H1 (cell line): ENCODE data around the gene KLHL29. TPM values are rescaled to one million over a fixed set of nuclear protein-coding genes. Genes with fewer than 3 reads are reported as not detected.

Source experiments
- CTCF ChIA-PET: fragments of 300-600 bp; sonication (Branson Sonifier 250); formaldehyde crosslinking; loops from one replicate; lab custom pipeline; 2021; ENCODE audit not compliant: partially characterized antibody; lab: Charles Lee
- POLR2A ChIA-PET: fragments of 300-600 bp; sonication (Branson Sonifier 250); formaldehyde crosslinking; loops from one replicate; lab custom pipeline; 2021; ENCODE audit warnings: inconsistent platforms; ENCODE audit not compliant: partially characterized antibody; lab: Charles Lee
- DNase-seq, 2 experiments: peaks; one replicate each; pipeline versions ENCODE4 v3.0.0 to v3.0.0-alpha.2; 2010 to 2022; ENCODE audit warnings: low spot score in 2 of 2, low read depth in 1 of 2, mixed read lengths in 1 of 2
- FAIRE-seq: peaks from 2 replicates; lab custom pipeline; 2011; peaks lifted over from hg19 to GRCh38; lab: Jason Lieb, UNC
- H2AFZ ChIP-seq: 2 replicates; pipeline ENCODE4 v1.8.1; 2012; ENCODE audit warnings: low read length, inconsistent platforms
- H2AK5ac ChIP-seq: 2 replicates; pipeline ENCODE4 v1.6.1; 2013; ENCODE audit warnings: low read depth, low read length
- H2BK120ac ChIP-seq: replicated peaks from 2 replicates; pipeline ENCODE3; 2013; ENCODE audit warnings: low read depth, low read length, inconsistent platforms
- H2BK12ac ChIP-seq: 2 replicates; pipeline ENCODE4 v1.6.1; 2013; ENCODE audit warnings: low read depth, low read length
- H2BK15ac ChIP-seq: 2 replicates; pipeline ENCODE4 v1.6.1; 2013; ENCODE audit warnings: low read length
- H2BK20ac ChIP-seq: 2 replicates; pipeline ENCODE4 v1.6.1; 2013; ENCODE audit warnings: low read length
- H2BK5ac ChIP-seq: 2 replicates; pipeline ENCODE4 v1.6.1; 2013; ENCODE audit warnings: low read depth, low read length
- H3K14ac ChIP-seq: 2 replicates; pipeline ENCODE4 v1.6.1; 2013; ENCODE audit warnings: inconsistent platforms; ENCODE audit not compliant: insufficient read length
- H3K18ac ChIP-seq: 2 replicates; pipeline ENCODE4 v1.6.1; 2013; ENCODE audit warnings: low read length; ENCODE audit errors: extremely low read depth
- H3K23ac ChIP-seq: 2 replicates; pipeline ENCODE4 v1.6.1; 2013; ENCODE audit warnings: inconsistent platforms; ENCODE audit not compliant: insufficient read length
- H3K23me2 ChIP-seq: 2 replicates; pipeline ENCODE4 v1.6.1; 2013; ENCODE audit warnings: low read depth, low read length
- H3K27ac ChIP-seq: 2 replicates; pipeline ENCODE4 v1.6.1; 2011; ENCODE audit warnings: low read depth, low read length, inconsistent platforms
- H3K27me3 ChIP-seq, 4 experiments: replicated peaks in 1 of 4; 1 replicate in 1 of 4; 2 replicates in 3 of 4; pipeline versions ENCODE4 v1.6.1 to v1.8.1; 2011 to 2013; ENCODE audit warnings: low read length in 3 of 4, mild to moderate bottlenecking in 3 of 4, inconsistent platforms in 2 of 4, mixed read lengths in 2 of 4, moderate library complexity in 1 of 4; ENCODE audit not compliant: control insufficient read depth in 3 of 4, insufficient read depth in 3 of 4; ENCODE audit errors: extremely low read depth in 1 of 4
- H3K36me3 ChIP-seq, 4 experiments: 2 replicates each; pipeline versions ENCODE4 v1.6.1 to v1.8.1; 2011 to 2013; ENCODE audit warnings: mild to moderate bottlenecking in 4 of 4, low read length in 3 of 4, moderate library complexity in 2 of 4, control low read depth in 1 of 4, inconsistent platforms in 1 of 4; ENCODE audit not compliant: insufficient read depth in 4 of 4, control insufficient read depth in 2 of 4
- H3K4ac ChIP-seq: replicated peaks from 2 replicates; pipeline ENCODE3; 2013; ENCODE audit warnings: low read length, low read depth, mixed read lengths, inconsistent platforms; ENCODE audit not compliant: insufficient read length
- H3K4me1 ChIP-seq, 4 experiments: replicated peaks in 1 of 4; 1 replicate in 1 of 4; 2 replicates in 3 of 4; pipeline versions ENCODE4 v1.6.1 to v1.8.1; 2011 to 2013; ENCODE audit warnings: low read length in 3 of 4, inconsistent platforms in 2 of 4, mixed read lengths in 1 of 4; ENCODE audit not compliant: insufficient read depth in 4 of 4, control insufficient read depth in 3 of 4
- H3K4me2 ChIP-seq, 2 experiments: 2 replicates each; pipeline versions ENCODE4 v1.6.1 to v1.8.1; 2011 to 2013; ENCODE audit warnings: low read depth in 2 of 2, low read length in 2 of 2, control low read depth in 1 of 2, inconsistent platforms in 1 of 2, mild to moderate bottlenecking in 1 of 2; ENCODE audit not compliant: insufficient read depth in 1 of 2
- H3K4me3 ChIP-seq, 4 experiments: fragments of 200-600, 300-600 bp in 1 of 4; sonication (generic), shearing (Covaris generic), sonication (Bioruptor Twin) in 1 of 4; 2 replicates each; pipeline versions ENCODE4 v1.5.1 to v1.8.1; 2011 to 2016; ENCODE audit warnings: low read length in 4 of 4, low read depth in 3 of 4, control low read depth in 2 of 4, inconsistent platforms in 2 of 4, mild to moderate bottlenecking in 2 of 4, mixed read lengths in 1 of 4, moderate library complexity in 1 of 4; ENCODE audit not compliant: insufficient read depth in 2 of 4; ENCODE audit errors: extremely low read depth in 1 of 4
- H3K56ac ChIP-seq: replicated peaks from 2 replicates; pipeline ENCODE3; 2013; ENCODE audit warnings: low read depth, mild to moderate bottlenecking, mixed read lengths, low read length, inconsistent platforms; ENCODE audit not compliant: insufficient read length
- H3K79me1 ChIP-seq: 2 replicates; pipeline ENCODE4 v1.6.1; 2013; ENCODE audit warnings: low read depth, low read length, control low read depth
- H3K79me2 ChIP-seq, 2 experiments: 2 replicates each; pipeline versions ENCODE4 v1.6.1 to v1.8.1; 2012 to 2013; ENCODE audit warnings: low read length in 2 of 2, mild to moderate bottlenecking in 2 of 2, inconsistent platforms in 1 of 2; ENCODE audit not compliant: insufficient read depth in 2 of 2, control insufficient read depth in 1 of 2
- H3K9ac ChIP-seq, 4 experiments: replicated peaks in 1 of 4; 1 replicate in 1 of 4; 2 replicates in 3 of 4; pipeline versions ENCODE4 v1.6.1 to v1.8.1; 2011 to 2013; ENCODE audit warnings: low read depth in 3 of 4, low read length in 3 of 4, control low read depth in 2 of 4, mild to moderate bottlenecking in 2 of 4, moderate library complexity in 2 of 4, inconsistent platforms in 1 of 4; ENCODE audit errors: extremely low read depth in 1 of 4
- H3K9me3 ChIP-seq, 2 experiments: 2 replicates each; pipeline versions ENCODE4 v1.6.1 to v1.8.1; 2012 to 2013; ENCODE audit warnings: mild to moderate bottlenecking in 2 of 2, moderate library complexity in 2 of 2, control low read depth in 1 of 2, inconsistent platforms in 1 of 2, low read depth in 1 of 2, low read length in 1 of 2, mixed read lengths in 1 of 2; ENCODE audit not compliant: insufficient read depth in 2 of 2
- H4K20me1 ChIP-seq, 2 experiments: replicated peaks in 1 of 2; 2 replicates each; pipeline versions ENCODE3 to v1.8.1; 2011 to 2013; ENCODE audit warnings: inconsistent platforms in 2 of 2, low read length in 2 of 2, mild to moderate bottlenecking in 1 of 2; ENCODE audit not compliant: insufficient read depth in 2 of 2, control insufficient read depth in 1 of 2
- H4K5ac ChIP-seq: 2 replicates; pipeline ENCODE4 v1.6.1; 2013; ENCODE audit warnings: low read length, low read depth, mixed read lengths, inconsistent platforms; ENCODE audit not compliant: insufficient read length
- H4K8ac ChIP-seq: 2 replicates; pipeline ENCODE4 v1.8.0; 2013; ENCODE audit warnings: mild to moderate bottlenecking, moderate library complexity, low read length, inconsistent platforms; ENCODE audit not compliant: insufficient read depth; ENCODE audit errors: extremely low read depth
- H4K91ac ChIP-seq: replicated peaks from 2 replicates; pipeline ENCODE3; 2013; ENCODE audit warnings: low read length, mixed read lengths, inconsistent platforms; ENCODE audit not compliant: insufficient read length
- CHD1 ChIP-seq: IDR thresholded peaks from 2 replicates; pipeline ENCODE4 v1.6.1; 2012; ENCODE audit warnings: low read depth, low read length, improper control_type of control experiment
- HDAC2 ChIP-seq, 2 experiments: fragments of 300-600 bp in 1 of 2; sonication (generic) in 1 of 2; IDR thresholded peaks; 2 replicates each; pipeline ENCODE4 v1.6.1; 2011 to 2012; ENCODE audit warnings: low read depth in 2 of 2, low read length in 2 of 2, mild to moderate bottlenecking in 2 of 2, moderate library complexity in 2 of 2, borderline replicate concordance in 1 of 2, inconsistent platforms in 1 of 2
- JUND ChIP-seq: IDR thresholded peaks from 2 replicates; pipeline ENCODE4 v1.6.1; 2011; ENCODE audit warnings: mild to moderate bottlenecking, improper control_type of control experiment, low read length
- RBBP5 ChIP-seq: IDR thresholded peaks from 2 replicates; pipeline ENCODE4 v1.7.1; 2012; ENCODE audit warnings: low read depth, mild to moderate bottlenecking, inconsistent platforms, low read length, moderate library complexity, borderline replicate concordance
- SAP30 ChIP-seq: fragments of 300-600 bp; sonication (generic); IDR thresholded peaks from 2 replicates; pipeline ENCODE4 v1.7.1; 2012; ENCODE audit warnings: low read length, moderate library complexity, mild to moderate bottlenecking, inconsistent platforms; ENCODE audit not compliant: insufficient read depth, insufficient replicate concordance
- WGBS, 2 experiments: shearing (Covaris generic) in 1 of 2; methylation state at CpG; one replicate each; pipeline versions ENCODE4 v1.1.6 to v1.1.7; 2013 to 2015; ENCODE audit warnings: low lambda C conversion rate in 2 of 2, mixed read lengths in 2 of 2, inconsistent platforms in 1 of 2, low coverage in 1 of 2, missing lambda C conversion rate in 1 of 2; ENCODE audit not compliant: insufficient replicate concordance in 2 of 2, insufficient coverage in 1 of 2, insufficient read length in 1 of 2; ENCODE audit errors: extremely low coverage in 1 of 2, missing lambda C conversion rate in 1 of 2; 5-methylcytosine and 5-hydroxymethylcytosine counted together
- polyA plus RNA-seq, 7 experiments: library from polyadenylated mRNA; depleted of rRNA in 3 of 7; stranded (reverse) in 5 of 7; unstranded in 2 of 7; fragments of >200 nt in 5 of 7; fragments of 200-250 nt in 2 of 7; gene quantifications; 1 replicate in 5 of 7; 2 replicates in 1 of 7; 4 replicates in 1 of 7; pipeline versions ENCODE4 v1.2.1 to v1.2.3, GENCODE V29; 2011 to 2013; ENCODE audit warnings: missing spikeins in 2 of 7, mixed read lengths in 2 of 7
- total RNA-seq: library from RNA; stranded (reverse); fragmentation: NEBNext Ultra II Directional; extraction: Animal tissue kit (Norgen Biotek cat#: 25700); gene quantifications from 2 replicates; pipeline ENCODE4 v1.2.1, GENCODE V29; 2021

The KLHL29 gene
- total and polyA plus RNA-seq, 2 of the 8 experiments (the other 6 are each of a cell fraction or from before 2014, with no cell fraction given) = 1.1 to 4.7 TPM

GRCh38 chr2:23410596-23410995, 25.6 kb downstream of the KLHL29 start:
- H3K4me2 ChIP-seq = no peak overlapping the region

More at GRCh38 chr2:23410596-23410995, 25.6 kb downstream of the KLHL29 start:
- Histone ChIP-seq H3K23me2 (peaks cover 2% of the 10 kb centered on the region; the same call in 1 of the 2 replicates), H3K23ac (no peak overlapping the region), H2BK120ac (no peak overlapping the region), H3K9ac (no peak overlapping the region), H3K56ac (no peak overlapping the region), H2AFZ (no peak overlapping the region), H2BK15ac (no peak overlapping the region), H3K36me3 (no peaks in the 10 kb centered on the region), H3K79me1 (no peaks in the 10 kb centered on the region), H2BK5ac (no peak overlapping the region), H3K27ac (no peak overlapping the region), H4K5ac (no peak overlapping the region), H3K4ac (no peak overlapping the region), H4K20me1 (no peaks in the 10 kb centered on the region), H4K91ac (no peak overlapping the region), H3K27me3 (no peaks in the 10 kb centered on the region), H3K4me3 (no peak overlapping the region), H3K79me2 (no peaks in the 10 kb centered on the region), H4K8ac (no peak overlapping the region), H2BK20ac (no peak overlapping the region), H2AK5ac (no peak overlapping the region), H3K14ac (no peak overlapping the region), H2BK12ac (peak overlapping the region; percentile 35; the same call in 1 of the 2 replicates), H3K4me1 (no peaks in the 10 kb centered on the region), H3K18ac (no peak overlapping the region), H3K9me3 (no peaks in the 10 kb centered on the region)
- 97% methylated on average over 6 of the region's 6 CpGs; no CpG with 5 or more reads in 1 of the 2 experiments for WGBS, 2 experiments
- POLR2A ChIA-PET = no interaction called here
- no peak for FAIRE-seq
- no peak for DNase-seq
- TF ChIP-seq JUND (no peak), HDAC2 (IDR thresholded peaks at IDR 0.05; ENCODE audit: borderline replicate concordance in 1 of 2, low read depth in 2 of 2, low read length in 2 of 2) (no peak), SAP30 (no peak), CHD1 (no peak), RBBP5 (no peak)
- CTCF ChIA-PET = no interaction called here
